Measurements from ENCODE around the gene CDHR4.
"Not testable (repeated sequence)": the region's sequence is repeated elsewhere in the genome, so short reads cannot be mapped to it uniquely, and the experiment has no call there.

The CDHR4 gene

DNA sequence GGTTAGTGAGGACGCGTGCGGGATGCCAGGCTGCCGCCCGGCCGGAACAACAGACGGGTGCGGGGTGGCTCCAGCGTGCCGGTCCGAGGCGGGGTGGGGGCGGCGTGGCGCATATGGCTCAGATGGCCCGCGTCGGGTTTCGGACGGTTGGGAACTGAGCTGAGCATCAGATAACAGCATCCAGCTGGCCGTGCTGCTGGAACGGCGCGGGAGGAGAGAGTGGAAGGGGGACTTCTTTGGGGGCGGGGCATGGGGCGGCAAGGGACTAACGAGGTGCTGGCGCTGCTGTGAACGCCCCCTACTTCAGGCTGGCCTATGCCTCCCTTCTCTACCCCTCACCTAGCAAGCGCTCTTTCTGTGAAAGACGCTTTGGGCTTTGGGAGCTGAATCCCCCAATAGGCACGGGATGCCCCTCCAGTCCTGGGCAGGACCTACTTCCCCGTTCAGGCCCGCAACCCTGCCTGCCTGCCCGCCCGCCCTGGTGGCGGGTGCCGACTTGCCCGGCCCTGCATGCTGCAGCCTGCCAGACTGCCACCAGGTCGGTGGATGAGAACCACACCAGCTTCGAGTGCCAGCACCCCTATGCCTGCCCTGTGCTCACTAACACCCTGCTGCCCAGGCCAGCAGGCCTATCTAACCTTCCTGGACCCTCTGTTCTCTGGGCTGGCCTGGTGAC lies 3.9 kb upstream of the CDHR4 start:
- DNase-seq: peak; percentile 20 to 31

DNA sequence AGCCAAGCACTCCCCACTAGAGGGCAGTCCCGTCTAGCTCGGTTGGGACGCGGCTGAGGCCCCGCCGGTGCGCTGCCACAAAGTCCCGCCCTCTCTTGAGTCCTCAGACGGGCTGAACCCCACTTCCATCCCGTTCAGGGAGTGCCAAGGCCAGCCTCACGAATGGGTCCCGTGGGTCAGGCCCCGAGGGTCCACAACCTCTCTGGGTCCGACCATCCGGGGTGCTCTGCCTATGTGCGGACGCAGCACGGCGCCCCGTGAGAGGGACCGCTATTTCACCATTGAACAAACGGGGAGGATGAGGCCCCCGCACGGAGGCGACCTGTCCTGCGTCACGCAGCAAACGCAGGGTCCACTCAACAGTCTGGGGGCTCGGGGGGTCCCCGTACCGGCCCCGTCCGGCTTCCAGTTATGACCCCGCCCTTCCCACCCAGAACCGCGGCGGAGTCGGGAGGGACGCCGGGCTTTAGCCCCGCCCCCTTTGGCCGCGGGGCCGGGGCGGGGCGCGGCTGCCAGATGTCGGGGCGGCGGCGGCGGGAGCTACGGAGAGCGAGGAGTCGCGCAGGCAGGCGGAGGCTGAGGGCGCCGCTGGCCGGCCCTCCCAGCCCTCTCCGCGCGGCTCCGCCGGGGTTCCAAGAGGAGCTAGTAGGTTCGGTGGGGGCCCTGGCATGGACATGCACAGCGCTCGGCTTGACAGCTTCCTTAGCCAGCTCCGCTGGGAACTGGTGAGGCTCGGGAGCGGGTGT lies 3.2 kb upstream of the CDHR4 start, which contains the start of gene INKA1:
Gene INKA1 (plus strand): TSS at position 543 of the 746 bp plus-strand sequence. CDS start 132 bp downstream, at position 675.
- peak; percentile 84 to 91 for DNase-seq

DNA sequence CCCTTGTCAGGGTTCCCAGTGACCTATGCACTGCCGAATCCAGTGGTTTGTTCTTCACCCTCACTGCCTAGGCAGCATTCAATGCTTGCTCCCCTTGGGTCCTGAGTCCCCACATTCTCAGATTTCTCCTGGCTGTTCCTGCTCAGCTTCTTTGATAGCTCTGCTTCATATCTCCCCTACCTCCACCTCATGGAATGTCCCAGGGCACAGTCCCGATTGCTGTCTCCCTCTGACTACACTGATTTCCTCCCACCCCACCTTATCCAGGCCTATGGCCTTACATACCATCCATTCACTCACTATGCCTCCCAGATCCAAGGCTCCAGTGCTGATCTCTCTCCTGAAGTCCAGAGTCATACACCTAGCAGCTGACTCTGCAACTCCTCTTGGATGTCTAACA lies 1.5 kb upstream of the CDHR4 start:
- DNase-seq: no peak

DNA sequence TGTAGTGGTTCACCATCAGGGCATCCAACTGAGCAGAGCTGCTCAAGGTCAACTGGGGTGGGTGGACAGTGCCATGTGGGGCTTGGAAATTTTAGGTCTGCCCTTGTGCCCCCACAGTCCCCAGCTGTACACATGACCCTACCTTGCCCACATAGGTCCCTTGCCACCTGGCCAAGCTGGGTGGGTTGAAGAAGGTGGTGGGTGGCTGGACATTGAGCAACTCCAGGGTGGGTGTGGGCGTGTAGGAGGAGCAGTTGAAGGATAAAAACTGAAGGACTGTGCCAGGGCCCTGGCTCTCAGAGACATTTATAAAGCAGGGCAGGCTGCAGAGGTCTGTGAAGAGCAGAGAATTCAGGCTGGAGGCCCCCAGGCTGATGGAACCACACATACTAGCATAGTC lies 568 bp downstream of the CDHR4 start:
- no peak for DNase-seq

DNA sequence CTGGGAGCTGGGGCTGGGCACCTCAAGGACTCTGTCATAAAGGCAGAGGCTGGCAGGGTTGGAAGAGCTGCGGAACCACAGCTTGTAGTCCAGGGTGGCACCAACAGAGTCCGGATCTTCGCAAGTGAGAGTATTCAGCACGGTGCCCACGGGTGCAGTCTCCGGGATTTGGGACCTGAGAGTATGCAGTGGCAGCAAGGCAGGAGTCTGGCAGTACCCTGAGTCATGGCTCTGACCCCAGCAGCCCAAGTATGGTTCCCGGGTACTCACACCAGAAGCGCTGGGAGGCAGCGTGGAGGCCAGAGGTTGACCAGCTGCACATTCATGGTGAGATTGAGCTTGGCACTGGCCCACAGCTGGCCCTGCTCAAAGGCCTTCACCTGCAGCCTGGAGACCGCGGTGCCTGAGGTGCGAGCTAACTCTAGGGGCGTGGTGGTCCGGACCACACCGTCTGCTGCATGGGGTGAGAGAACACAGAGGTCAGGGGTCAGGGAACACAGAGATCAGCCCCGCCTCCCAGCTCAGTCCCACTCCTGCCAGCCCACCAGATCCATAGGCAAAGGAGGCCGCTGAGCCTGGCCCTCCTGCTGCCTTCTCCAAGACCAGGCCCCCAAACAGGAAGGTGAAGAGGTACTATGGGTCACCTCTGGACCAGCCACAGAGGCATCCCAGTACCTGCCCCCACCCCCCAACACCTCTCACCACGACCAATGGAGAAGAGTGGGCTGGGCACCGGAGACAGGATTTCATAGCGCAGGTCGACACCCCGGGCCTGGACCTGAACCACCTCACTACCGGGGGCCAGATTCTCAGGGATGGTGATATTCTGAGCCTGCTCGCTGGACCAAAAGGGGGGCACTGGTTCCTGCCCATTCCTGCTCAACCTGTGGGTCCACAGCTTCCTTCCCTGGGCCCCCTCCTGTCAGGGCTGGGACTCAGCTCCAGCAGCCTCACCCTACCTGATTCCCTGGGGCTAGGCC lies 4.5 kb downstream of the CDHR4 start:
- DNase-seq: no peak

DNA sequence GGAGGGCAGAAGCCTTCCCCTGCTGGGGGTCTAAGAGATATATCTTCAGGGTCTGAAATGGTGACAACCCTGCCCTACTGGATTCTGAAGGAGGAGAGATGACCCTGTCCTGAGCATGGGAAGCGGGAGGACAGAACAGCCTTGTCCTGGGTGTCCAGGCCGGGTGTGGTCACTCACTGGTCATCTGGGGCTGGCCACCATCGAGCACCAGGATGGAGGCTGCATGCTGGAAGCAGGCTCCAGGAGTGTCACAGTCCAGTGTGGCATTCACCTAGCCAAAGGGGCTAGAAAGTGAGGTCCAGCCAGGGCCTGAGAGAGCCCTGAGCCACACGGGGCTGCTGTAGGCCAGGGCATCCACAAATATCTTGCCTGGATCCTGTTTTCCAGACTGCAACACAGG lies 5.2 kb downstream of the CDHR4 start:
- DNase-seq: no peak

DNA sequence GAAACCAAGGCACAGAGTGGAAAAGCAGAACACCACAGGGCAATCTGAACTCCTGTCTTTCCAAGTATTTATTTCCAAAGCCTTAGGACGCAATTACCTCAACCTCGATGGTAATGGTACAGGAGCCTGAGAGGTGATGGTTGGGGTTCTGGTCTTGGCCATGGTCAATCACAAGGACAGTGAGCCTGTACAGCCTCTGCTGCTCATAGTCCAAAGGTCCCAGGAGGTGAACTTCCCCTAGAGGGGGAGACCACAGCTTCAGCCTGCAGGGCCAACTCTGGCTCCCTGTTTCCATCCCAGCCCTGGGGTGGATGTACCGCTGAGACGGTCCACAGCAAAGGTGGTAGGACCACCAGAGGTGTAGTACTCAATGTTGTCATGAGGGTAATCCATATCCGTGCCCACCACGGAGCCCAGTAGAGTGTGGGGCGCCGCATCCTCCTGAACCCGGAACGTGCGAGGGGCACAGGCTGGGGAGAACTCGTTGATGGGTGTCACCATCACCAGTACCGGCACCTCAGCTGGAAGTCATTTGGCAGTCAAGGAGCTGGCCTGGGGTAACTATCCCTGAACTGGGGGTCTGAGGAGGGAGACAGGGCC lies 6.1 kb downstream of the CDHR4 start:
- no peak for DNase-seq

DNA sequence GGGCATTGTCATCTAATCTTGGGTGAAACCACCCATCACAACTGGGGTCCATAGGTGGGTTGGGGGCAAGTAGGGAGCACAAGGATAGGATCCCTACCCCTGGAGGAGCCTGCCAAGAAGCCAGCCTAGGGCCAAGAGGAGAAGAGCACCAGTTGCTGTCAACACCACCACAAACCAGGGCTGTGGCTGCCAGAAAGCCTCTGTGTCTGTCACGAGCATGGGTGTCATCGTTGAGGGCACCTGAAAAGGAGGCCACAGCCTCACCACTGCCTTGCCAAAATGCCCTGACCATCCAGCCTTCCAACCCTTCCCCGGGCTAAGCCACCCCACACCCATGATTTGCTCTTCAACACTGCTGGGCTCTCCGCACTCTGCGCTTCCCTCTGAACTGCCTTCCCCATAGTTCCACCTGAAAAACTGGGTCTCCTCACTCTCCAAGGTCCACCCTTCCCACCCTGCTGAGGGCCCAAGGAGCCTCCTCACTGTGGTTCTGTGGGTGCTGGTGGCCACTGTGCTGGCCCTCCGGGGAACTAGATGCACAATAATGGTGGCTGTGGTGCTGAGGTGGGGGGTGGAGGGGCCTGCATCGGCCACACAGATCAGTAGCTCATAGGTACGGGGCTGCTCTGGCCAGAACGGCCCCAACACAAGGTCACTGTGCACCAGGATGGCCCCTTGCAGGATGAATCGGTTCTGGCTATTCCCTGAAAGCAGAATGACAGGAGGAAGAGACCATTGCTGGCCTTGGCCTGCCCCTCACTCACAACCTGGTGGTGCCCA lies 7.1 kb downstream of the CDHR4 start:
- DNase-seq: no peak

DNA sequence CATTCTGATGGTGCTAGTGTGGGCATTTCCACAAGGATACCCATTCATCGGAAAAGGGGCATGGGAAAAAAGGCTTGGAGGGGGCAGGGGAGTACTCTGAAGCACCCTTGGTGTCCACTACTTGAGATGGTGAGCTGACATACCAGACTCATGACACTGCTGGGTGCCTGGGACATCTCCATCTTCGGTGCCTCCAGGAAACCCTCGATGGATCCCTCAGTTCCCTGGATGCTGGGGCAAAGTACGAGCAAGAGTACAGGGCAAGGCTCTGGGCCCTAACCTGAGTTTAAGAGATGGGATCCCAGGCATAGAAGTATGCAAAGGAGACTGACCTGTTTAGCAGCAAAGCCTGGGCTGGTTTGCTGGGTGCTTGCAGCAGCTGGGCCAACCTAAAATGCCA lies 8.1 kb downstream of the CDHR4 start:
- DNase-seq: no peak

DNA sequence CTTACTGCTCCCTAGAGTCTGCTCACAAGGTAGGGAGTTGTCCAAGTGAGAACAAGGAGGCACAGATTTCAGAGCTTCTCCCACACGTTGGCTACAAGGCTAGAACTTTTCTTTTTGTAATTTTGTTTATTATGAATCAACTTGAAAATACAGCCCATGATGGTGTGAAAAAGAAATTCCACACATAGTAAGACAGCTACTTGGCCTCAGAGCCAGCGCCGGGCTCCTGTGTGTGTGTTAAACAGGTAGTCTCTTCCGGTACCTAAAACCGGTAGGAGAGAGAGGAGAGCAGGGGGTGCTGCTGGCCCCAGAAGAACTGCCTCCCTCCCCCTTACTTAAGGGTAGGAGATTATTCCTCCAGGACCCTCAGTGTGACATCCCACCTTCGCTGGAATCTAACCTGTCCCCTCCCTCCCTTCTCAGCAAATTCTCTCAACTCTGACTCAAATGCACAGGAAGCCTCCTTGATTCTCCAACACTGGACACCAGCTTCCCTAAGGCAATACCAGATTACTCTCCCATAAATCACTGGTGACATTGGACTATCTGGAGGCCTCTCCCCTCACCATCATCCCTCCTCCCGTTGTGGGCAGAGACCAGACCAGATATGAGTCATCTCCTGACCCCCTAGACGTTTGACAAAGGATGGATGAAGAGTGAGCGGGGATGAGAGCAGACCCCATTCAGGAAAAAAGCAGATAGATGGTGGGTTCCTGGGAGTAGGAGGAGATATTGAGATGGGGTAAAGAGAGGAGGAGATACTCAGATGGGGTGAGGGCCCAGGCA lies 8.9 kb downstream of the CDHR4 start:
- DNase-seq: no peak

DNA sequence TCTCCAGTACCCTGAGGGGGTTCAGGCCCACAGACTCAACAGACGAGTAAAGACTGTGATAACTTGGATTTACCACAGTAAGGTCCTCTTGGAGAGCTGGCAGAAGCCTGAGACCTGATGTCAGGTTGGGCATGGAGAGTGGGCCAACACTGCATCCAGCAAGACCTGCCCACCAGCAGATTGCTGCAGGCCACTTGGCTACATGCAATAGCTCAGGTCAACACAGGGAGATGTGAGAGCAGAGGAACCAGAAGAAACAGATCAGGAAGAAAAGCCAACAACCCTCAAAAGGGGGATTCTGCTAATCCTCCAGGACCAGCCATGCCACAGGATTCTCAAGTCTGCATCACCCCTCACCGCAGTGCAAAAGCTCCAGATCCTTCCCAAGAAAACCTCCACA lies 11.6 kb downstream of the CDHR4 start:
- DNase-seq: no peak

DNA sequence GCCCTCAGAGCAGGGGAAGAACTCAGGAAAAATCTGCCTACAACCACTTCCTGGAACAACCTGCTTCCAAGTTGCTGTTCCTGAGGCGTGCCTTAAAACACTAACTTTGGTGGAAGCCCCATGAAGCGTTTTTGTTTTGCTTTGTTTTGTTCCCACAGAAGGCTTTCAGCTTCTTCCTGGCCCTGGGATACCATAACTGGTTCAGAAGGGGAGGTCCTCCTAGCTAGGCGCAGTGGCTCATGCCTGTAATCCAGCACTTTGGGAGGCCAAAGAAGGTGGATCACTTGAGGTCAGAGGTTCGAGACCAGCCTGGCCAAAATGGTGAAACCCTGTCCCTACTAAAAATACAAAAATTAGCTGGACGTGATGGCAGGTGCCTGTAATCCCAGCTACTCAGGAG lies 12.1 kb downstream of the CDHR4 start:
- no peak for DNase-seq

DNA sequence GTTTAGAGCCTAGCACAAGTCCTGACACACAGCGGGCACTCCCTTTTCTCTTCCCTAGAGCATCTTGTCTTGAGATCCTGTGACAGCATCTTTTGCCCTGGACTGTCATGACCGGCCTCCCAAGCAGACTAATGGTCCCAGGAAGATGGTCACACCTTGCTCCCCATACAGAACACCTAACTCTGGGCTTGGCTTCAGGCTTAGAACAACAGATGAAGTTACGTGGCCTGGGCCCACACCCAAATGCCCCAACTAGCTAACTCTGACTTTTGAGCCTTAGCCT lies 12.6 kb downstream of the CDHR4 start:
- DNase-seq: no peak

DNA sequence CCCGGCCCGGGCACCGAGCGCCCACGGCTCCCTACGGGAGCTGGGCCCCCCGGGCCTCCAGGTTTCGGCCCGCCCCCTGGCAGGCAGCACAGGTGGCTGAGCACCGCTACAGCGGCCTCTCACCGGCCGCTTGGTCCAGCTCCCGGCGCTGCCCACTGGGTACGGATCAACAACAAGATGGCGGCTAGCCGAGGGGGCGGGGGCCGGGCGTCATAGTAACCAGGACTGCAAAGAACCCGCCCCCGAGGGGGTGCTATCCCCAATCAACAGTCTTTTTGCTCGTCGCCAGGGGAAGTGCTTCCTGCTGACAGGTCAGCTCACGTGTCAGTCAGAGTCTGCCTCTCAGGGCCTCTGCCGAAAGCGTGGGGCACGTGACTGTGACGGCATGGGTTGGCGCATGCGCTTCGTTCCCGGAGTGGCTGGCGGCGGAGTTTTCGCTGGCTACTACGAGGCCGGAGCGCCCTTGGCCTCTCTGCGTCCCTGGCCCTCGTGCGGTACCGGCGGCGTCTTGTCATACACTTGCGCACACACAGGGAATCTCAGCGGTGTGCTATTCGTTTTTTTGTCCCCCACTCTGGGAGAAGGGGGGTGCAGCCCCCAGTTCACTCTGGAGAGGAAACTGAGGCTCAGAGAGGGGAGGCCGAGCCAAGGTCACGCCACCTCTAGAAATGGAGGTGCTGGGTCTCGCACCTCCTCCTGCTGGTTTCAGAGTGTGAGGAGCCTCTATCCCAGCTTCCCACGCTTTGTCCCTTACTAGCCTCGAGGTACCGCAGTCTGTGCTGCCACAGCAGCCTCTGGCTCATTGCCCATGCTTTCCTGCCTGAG lies 13.1 kb downstream of the CDHR4 start, which contains the start of gene IP6K1:
Gene IP6K1 (minus strand): TSS at position 186 of the 825 bp plus-strand sequence. CDS start 38,502 bp downstream, outside the sequence.
- DNase-seq: peak; percentile 100

DNA sequence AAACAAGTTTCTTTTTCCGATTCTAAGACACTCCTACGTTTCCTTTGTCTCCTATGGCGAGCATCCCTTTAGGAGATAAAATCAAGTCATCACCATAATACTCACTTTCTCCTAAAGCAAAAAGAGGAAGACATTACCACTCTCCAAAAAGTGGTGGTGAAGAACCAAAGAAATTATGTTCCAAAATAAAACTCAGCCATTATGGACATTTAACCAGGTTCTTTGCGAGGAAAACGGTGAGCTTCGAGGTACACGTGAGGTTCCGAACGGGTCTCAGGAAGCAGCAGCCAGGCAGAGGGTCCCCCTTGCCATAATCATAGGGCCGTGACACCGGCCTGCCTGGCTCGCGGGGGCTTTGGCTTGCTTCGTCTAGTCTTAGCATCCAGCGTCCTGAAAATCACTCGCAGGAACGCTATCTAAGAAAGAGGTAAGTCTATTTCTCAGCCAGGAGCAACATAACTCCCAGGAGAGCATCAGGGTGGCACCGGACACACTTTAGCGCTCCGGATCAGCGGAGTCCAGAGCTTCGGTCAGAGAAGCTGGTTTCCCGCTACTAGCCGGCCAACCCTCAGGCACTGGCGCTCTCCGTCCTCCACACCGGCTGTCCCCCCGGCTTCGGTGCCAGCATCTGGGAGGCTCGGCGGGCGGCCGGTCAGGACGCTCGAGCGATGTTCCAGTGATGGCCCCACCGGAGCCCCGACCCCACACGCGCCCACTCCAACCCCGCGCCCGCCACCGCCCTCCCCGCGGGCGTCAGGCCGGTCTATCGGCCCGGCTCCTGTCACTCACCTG lies 13.9 kb downstream of the CDHR4 start:
- peak; percentile 33 to 47 for DNase-seq

DNA sequence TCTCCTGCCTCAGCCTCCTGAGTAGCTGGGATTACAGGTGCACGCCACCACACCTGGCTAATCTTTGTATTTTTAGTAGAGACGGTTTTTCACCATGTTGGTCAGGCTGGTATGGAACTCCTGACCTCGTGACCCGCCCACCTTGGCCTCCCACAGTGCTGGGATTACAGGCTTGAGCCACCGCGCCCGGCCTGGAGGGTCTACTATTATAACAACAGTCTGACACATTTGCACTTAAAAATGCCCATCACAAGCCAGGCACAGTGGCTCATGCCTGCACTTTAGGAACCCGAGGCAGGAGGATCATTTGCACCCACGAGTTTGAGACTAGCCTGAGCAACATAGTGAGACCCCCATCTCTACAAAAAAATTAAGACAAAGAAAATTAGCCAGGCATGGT lies 17.4 kb downstream of the CDHR4 start:
- not testable (repeated sequence) for DNase-seq

DNA sequence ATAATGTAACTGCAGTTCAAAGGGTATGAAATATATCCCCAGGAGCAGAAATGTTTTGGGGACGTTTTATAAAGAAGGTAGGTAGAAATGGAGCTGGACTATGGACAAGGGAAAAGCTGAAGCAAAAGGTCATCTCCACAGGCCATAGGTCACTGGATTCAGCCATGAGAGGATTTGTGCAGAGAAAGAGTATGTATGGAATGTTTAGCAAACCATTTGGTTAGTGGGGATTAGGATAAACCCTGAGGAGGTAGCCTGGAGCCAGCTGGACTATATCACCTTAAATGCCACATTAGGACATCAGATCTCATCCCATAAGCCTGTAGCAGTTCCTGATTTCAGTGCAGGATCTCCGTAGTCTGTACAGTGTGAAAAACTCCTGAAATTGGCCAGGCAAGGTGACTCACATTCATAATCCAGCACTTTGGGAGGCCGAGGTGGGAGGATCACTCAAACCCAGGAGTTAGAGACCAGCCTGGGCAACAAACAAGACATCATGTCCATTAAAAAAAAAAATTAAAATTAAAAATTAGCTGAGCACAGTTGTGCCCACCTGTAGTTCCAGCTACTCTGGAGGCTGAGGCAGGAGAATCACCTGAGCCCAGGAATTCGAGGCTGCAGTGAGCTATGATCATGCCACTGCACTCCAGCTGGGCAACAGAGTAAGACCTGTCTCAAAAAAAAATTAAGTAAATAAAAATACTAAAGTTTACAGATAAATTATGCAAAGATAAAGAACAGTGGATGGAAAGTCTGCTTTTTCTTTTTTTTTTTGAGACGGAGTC lies 18.1 kb downstream of the CDHR4 start:
- no peak for DNase-seq

DNA sequence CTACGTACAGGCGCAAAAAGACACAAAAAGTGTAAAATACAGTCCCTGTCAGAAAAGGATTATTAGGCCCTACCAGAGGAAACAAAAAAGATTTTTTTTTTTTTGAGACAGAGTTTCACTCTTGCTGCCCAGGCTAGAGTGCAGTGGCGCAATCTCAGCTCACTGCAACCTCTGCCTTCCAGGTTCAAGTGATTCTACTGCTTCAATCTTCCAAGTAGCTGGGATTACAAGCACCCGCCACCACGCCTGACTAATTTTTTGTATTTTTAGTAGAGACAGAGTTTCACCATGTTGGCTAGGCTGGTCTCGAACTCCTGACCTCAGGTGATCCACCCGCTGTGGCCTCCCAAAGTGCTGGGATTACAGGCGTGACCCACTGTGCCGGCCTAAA lies 18.7 kb downstream of the CDHR4 start:
- DNase-seq: not testable (repeated sequence)
